Retinal pigment epithelial cell (primary cell): ENCODE data around the gene ERFL.

ENCODE experiments used
- DNase-seq: peaks from one replicate; pipeline ENCODE4 v3.0.0-alpha.2; 2010; ENCODE audit warnings: low read depth
- H3K4me3 ChIP-seq: 2 replicates; pipeline ENCODE4 v1.5.1; 2011; ENCODE audit warnings: mild to moderate bottlenecking, low read length, control low read depth, moderate library complexity
- CTCF ChIP-seq: conservative IDR thresholded peaks from 2 replicates; pipeline ENCODE4 v1.5.1; 2011; ENCODE audit warnings: low read depth, low read length, control low read depth, inconsistent platforms

ERFL gene

GRCh38 chr19:41862445-41862986 lies 65.7 kb downstream of the ERFL start:
- no peak for TF ChIP-seq CTCF
- no peak for DNase-seq
- H3K4me3 ChIP-seq, result peak overlapping the region; percentile 1

- TF ChIP-seq CTCF, result no peak
- no peak for DNase-seq
- H3K4me3 ChIP-seq, result peak overlapping the region; percentile 96
Measured at GRCh38 chr19:41861846-41862245, 66.4 kb downstream of the ERFL start.

DNA sequence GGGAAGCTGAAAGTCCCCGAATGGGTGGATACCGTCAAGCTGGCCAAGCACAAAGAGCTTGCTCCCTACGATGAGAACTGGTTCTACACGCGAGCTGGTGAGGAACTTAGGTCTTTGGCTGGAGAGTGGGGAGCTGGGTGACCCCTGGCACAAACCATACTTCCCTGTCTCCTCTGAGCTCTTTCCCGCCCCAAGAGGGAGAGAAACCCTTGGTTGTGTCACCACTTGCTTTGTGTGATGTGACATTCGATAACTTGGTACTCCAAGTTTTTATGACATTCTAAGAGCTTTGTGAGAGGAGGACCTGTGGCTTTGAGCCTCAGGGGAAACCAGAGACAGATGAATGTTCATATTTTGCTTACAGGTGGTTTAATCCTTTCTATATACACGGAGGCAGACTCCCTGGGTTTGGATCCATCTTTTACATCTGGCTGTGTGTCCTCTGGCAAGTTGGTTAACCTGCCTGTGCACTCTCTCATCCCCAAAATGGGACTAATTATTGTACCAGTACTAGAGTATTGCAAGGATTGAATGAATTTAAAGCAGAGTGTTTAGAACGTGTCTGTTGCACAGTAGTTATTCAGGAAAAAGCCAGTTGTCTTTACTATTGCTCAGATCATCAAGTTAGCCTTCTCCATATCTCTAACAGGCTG lies 67.0 kb downstream of the ERFL start:
- no peak for DNase-seq
- peak overlapping the region; percentile 96 for H3K4me3 ChIP-seq
- TF ChIP-seq CTCF, result no peak

- no peak for DNase-seq
- H3K4me3 ChIP-seq, result peak overlapping the region; percentile 96
- no peak for TF ChIP-seq CTCF
Measured at GRCh38 chr19:41860419-41861115, 67.7 kb downstream of the ERFL start.

DNA sequence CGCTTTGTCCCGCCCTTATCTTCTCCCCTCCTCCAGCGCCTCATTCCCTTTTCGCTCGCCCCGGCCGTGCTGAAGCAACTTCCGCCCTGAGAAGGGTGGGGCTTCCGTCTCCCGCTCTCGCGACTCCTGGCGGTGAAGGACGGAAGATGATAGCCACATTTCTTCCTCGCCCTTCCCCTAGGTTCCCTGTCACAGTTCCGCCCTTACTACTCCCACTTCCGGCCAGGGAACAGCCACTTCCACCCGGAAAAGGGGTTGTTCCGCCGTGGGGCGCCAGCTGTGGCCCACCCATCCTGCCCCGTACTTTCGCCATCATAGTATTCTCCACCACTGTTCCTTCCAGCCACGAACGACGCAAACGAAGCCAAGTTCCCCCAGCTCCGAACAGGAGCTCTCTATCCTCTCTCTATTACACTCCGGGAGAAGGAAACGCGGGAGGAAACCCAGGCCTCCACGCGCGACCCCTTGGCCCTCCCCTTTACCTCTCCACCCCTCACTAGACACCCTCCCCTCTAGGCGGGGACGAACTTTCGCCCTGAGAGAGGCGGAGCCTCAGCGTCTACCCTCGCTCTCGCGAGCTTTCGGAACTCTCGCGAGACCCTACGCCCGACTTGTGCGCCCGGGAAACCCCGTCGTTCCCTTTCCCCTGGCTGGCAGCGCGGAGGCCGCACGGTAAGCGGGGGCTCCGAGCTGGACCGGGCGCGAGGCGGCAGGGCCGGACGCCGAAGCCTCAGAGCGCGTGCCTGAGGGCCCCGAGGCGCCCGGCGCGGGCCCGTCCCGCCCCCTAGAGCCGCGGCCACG lies 68.4 kb downstream of the ERFL start, which contains the start of gene RPS19:
RPS19 (plus strand) TSS at position 638 of the 801 bp plus-strand sequence. CDS start 520 bp downstream, outside the sequence.
- peak within 1 kb of the TSS; percentile 96 for H3K4me3 ChIP-seq
- DNase-seq, result peak; percentile 91
- peak; percentile 52 for TF ChIP-seq CTCF

DNA sequence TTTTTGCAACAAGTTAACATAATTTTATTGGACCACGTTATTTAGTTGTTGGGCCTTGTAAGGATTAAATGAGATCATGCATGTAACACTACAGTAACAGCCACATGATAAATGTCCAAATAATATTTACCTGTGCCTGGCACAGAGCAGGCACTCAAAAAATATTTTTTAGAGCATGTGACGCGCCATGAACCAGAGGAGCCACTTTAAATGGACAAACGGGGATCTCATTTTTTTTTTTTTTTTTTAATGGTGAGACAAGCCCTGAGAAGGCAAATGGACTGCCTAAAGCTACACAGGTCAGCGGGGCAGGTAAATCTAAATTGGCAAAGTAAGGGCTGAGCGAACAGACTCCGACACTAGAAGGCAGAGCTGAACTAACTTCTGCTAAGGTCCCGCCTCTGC lies 69.0 kb downstream of the ERFL start:
- DNase-seq, result no peak
- peak overlapping the region; percentile 96 for H3K4me3 ChIP-seq

More for the DNA sequence above, 69.0 kb downstream of the ERFL start:
- no peak for TF ChIP-seq CTCF
